ENCODE measurements around the gene ZNF74.
"Not testable (repeated sequence)": the region's sequence is repeated elsewhere in the genome, so short reads cannot be mapped to it uniquely, and the experiment has no call there.

ZNF74 gene

DNA sequence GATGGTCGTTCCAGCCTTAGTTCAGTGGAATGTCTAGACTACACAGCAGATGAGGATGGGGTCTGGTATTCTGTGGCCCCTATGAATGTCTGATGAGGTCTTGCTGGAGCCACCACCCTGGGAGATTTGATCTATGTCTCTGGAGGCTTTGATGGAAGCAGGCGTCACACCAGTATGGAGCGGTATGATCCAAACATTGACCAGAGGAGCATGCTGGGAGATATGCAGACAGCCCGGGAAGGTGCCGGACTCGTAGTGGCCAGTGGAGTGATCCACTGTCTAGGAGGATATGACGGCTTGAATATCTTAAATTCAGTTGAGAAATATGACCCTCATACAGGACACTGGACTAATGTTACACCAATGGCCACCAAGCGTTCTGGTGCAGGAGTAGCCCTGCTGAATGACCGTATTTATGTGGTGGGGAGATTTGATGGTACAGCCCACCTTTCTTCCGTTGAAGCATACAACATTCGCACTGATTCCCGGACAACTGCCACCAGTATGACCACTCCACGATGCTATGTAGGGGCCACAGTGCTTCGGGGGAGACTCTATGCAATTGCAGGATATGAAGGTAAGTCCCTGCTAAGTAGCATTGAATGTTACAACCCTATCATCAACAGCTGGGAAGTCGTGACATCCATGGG is 57.3 kb downstream of the ZNF74 start:
- not testable (repeated sequence) for DNase-seq

DNA sequence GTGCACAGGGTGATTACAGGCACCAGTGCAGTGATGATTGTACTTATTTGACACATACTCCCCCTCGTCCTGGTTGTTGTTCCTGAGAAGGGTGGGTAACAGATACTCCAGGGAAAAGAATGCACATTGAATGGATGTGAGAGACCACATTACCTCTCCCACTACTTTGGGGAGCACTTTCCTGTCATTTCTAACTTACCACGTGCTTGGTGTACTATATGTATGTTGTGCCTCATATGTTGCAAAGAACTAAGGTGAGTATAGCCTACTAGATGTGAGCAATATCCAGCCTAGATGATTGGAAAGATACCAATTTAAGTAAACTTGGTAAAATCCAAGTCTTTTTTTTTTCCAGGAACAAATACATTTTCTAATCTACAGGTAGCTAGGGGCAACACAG is 58.0 kb downstream of the ZNF74 start:
- DNase-seq: no peak

DNA sequence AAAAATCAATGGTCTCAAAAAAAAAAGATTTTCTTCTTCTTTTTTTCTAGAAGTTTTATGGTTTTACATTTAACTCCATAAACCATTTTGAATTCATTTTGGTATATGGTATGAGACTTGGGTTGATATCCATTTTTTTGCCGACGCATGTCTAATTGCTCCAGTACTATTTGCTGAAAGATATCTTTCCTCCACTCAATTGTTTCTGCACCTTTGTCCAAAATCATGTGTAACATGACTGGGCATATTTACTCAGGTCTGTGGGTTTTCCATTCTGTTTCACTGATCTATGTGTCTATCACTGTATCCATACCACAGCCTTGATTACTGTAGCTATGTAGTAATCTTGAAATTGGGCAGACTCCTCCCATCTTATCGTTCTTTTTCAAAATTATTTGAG is 59.3 kb downstream of the ZNF74 start:
- DNase-seq: no peak

DNA sequence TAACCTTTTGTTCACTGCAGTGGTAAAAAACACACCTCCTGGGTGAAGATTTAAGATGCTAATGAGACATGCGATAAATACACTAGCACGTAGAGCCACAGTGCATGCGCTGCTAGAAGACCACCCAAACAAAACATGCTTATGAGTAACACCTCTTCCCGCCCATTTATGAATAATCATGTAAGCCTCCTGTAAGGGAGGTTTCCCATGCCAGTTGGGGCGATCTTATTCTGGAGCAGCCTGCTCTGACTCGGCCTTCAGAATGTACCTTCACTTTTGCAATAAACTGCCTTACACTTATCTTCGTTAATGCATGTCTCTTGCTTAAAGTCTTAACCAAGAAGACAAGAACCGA is 61.7 kb downstream of the ZNF74 start:
- DNase-seq: no peak

DNA sequence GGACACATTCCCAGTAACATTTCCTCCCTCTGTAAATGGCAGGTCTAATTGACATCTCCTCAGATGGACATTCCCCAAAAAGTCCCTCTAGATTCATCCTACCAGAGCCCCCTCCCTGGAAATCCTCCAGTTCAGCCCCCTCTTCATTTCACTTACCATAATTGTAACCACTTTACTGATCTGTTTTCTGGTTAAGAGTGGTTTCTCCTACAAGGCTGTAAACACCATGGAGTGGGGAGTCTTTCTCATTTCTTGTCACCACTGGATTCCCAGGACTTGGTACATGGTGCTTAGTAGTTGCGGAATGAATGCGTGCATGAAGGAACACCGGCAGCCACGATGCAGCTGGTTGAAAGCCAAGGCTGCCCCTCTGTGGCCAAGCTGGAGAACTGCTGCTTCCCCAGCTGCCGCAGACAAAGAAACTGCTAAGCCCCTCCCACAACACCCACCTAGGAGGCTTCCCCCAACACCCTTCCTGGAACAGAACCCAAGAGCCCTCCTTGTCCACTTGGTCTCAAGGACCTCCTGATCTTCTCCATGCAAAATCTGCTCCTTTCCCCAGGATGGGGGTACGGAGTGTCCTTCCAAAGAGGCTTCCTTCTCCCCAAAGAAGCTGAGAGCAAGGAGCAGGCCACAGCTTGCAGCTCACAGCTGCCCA is 62.2 kb downstream of the ZNF74 start:
- peak; percentile 77 to 84 for DNase-seq

DNA sequence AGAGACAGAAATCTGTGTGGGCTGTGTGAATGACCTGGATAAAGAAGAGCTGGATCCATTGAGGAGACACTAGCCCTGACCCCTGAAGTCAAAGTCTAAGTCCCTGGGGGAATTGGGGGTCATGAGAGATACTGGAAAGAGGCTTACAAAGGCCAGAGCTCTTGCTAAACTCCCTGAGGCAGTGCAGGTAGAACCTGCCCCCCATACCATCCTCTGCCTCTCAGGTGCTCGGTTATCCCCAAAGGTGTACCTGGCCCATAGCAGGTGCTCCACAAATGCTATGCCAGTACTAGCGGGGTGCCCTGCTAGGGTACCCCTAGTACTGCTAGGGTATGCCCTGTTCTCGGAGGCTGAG is 62.7 kb downstream of the ZNF74 start:
- no peak for DNase-seq

DNA sequence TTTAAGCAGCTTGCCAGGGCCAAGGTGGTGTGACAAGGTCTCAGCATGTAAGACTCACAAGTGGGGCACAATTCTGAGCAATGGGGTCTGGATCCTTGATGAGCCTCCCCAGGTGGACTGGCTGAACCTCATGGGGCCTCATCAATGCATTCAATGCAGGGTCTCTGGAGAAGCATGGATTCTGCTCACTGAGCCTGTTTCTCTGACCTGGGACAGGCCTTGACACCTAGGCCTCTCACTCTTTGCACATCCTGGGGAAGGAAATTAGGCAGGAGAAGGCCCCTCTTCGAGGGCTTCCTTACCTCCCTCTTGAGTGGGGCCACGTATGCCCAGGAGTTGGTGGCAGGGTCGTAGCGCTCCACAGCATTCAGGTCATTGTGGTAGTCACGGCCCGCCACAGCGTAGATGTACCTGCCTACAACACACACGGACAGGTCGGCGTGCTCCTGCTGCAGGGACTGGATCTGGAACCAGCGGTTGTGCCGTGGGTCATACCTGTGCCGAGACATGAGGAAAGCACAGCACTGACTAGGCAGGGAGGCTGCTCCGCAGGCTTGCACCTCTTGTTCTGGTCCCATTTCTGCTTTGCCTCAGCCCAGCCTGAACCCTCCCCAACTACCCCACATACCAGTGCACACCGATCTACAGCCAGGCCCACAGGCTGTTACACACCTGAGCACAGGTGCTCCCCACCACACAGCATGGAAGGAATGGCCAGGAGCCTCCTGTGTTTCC is 63.7 kb downstream of the ZNF74 start:
- no peak for DNase-seq

Measured in activated T-cell treated with anti-CD3 and anti-CD28 coated beads, Interleukin-2, amount 50 U/mL, for 48 hours (primary cell).